ENCODE data around the gene SHLD1.
"Not testable (repeated sequence)": the region's sequence is repeated elsewhere in the genome, so short reads cannot be mapped to it uniquely, and the experiment has no call there.

Gene SHLD1

DNA sequence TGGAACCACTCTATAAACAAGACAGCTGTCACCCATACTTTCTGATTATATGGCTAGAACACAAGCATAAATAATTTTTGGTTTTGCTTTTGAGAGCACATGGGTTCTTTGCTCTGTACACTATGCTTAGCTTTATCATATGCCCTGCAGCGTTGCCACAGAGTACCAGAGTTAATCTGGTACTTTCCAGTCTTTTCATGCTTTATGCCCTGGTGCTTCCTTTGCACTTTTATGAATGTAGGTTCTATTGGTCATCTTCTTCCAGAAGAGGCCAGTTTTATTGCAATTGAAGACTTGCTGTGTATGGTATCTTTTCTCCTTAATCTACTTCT lies 20.8 kb downstream of the SHLD1 start:
- Histone ChIP-seq H3K27me3 (ENCODE audit: control insufficient read depth, insufficient read depth, low read length) (no peaks in the 10 kb centered on the region), H3K4me3 (ENCODE audit: low read length) (no peak overlapping the region), H3K4me1 (ENCODE audit: control insufficient read depth, insufficient read depth, low read length) (no peaks in the 10 kb centered on the region), H3K9ac (ENCODE audit: low read length) (no peak overlapping the region), H3K9me3 (ENCODE audit: control insufficient read depth, low read length) (no peaks in the 10 kb centered on the region), H3K36me3 (ENCODE audit: control insufficient read depth, insufficient read depth, low read length) (no peaks in the 10 kb centered on the region)

DNA sequence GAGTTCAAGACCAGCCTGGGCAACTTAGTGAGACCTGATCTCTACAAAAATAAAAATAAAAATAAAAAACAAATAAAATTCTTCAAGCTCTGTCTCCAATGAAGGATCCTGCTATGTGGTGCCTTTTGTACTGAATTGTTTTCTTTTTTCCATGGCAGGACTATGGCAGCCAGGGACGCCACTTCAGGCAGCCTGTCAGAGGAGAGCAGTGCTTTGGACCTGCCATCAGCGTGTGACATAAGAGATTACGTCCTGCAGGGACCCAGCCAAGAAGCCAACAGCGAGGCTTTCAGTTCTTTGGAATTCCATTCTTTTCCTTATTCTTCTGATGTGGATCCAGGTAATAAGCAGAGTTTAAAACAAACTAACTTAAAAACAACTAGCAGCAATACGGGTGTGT lies 22.5 kb downstream of the SHLD1 start:
- H3K36me3 ChIP-seq (ENCODE audit: control insufficient read depth, insufficient read depth, low read length): no peaks in the 10 kb centered on the region
- H3K4me3 ChIP-seq (ENCODE audit: low read length): no peak overlapping the region
- no peaks in the 10 kb centered on the region for H3K27me3 ChIP-seq (ENCODE audit: control insufficient read depth, insufficient read depth, low read length)
- H3K9ac ChIP-seq (ENCODE audit: low read length): no peak overlapping the region
- no peaks in the 10 kb centered on the region for H3K9me3 ChIP-seq (ENCODE audit: control insufficient read depth, low read length)
- H3K4me1 ChIP-seq (ENCODE audit: control insufficient read depth, insufficient read depth, low read length): no peaks in the 10 kb centered on the region

DNA sequence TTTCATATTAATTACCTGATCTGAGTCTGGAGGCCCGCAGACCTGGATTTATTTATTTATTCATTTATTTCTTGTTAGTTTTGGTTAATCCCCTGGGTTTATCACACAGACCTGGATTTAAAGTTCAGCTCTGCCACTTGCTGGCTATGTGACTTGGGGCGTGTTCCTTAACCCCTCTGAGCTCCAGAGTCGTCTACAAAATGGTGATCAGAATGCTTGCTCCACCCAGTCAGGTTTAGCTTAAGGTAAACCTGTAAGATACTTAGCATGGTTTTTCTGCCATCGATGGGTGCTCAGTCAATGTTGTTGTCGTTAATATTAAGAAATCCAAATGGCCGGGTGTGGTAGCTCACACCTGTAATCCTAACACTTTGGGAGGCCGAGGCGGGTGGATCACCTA lies 23.4 kb downstream of the SHLD1 start:
- Histone ChIP-seq H3K27me3 (ENCODE audit: control insufficient read depth, insufficient read depth, low read length) (no peaks in the 10 kb centered on the region), H3K36me3 (ENCODE audit: control insufficient read depth, insufficient read depth, low read length) (no peaks in the 10 kb centered on the region), H3K9me3 (ENCODE audit: control insufficient read depth, low read length) (no peaks in the 10 kb centered on the region), H3K9ac (ENCODE audit: low read length) (no peak overlapping the region), H3K4me1 (ENCODE audit: control insufficient read depth, insufficient read depth, low read length) (no peaks in the 10 kb centered on the region), H3K4me3 (ENCODE audit: low read length) (no peak overlapping the region)

DNA sequence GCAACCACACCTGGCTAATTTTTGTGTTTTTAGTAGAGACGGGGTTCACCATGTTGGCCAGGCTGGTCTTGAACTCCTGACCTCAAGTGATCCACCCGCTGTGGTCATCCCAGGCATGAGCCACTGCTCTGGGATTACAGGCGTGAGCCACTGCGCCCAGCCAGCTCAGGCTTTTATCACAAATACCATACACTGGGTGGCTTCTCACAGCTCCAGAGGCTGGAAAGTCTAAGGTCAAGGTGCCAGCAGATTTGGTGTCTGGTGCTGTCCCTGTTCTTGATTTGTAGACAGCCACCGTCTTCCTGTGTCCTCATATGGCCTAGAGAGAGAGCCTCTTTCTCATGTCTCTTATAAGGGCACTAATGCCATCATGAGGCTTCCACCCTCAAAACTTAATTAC lies 25.9 kb downstream of the SHLD1 start:
- H3K27me3 ChIP-seq (ENCODE audit: control insufficient read depth, insufficient read depth, low read length): no peaks in the 10 kb centered on the region
- no peak overlapping the region for H3K9ac ChIP-seq (ENCODE audit: low read length)
- H3K4me1 ChIP-seq (ENCODE audit: control insufficient read depth, insufficient read depth, low read length): peaks cover 17% of the 10 kb centered on the region
- no peaks in the 10 kb centered on the region for H3K9me3 ChIP-seq (ENCODE audit: control insufficient read depth, low read length)
- H3K4me3 ChIP-seq (ENCODE audit: low read length): no peak overlapping the region
- H3K36me3 ChIP-seq (ENCODE audit: control insufficient read depth, insufficient read depth, low read length): no peaks in the 10 kb centered on the region

DNA sequence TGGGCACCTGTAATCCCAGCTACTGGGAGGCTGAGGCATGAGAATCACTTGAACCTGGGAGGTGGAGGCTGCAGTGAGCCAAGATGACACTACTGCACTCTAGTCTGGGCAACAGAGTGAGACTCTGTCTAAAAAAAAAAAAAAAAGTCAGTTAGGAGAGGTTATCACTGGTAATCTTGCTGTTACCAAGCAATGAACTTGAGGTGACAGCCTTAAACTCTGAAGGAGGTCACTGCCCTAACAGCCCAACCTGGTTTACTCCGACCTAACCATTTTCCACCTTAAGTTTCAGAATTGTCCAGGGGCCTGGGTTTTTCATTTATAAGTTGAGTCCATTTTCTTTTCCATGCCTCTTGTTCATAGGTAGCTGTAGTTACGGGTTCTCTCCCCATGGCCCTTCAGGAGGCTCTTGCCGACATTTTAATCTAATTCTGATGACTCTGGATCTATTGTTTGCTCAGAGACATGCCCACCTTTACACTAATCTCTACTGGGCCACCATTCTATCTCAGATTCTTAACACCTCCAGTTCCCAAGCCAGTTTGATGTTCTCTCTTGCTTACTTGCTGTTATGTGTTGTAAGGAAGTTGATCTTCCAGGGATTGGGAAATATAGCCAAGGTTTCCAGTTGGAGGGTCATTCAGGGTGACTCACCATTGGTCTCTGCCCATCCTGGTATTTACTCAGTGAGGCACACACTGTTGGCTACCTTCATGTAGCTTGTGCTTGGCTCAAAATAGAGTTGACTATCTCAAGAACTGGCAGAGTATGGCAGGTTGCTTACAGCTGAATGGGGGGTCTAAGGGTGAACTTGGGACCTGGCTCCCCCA lies 29.1 kb downstream of the SHLD1 start:
- H3K36me3 ChIP-seq (ENCODE audit: control insufficient read depth, insufficient read depth, low read length): no peaks in the 10 kb centered on the region
- H3K4me1 ChIP-seq (ENCODE audit: control insufficient read depth, insufficient read depth, low read length): peaks cover 28% of the 10 kb centered on the region
- H3K9me3 ChIP-seq (ENCODE audit: control insufficient read depth, low read length): no peaks in the 10 kb centered on the region
- H3K4me3 ChIP-seq (ENCODE audit: low read length): no peak overlapping the region
- no peaks in the 10 kb centered on the region for H3K27me3 ChIP-seq (ENCODE audit: control insufficient read depth, insufficient read depth, low read length)
- no peak overlapping the region for H3K9ac ChIP-seq (ENCODE audit: low read length)

DNA sequence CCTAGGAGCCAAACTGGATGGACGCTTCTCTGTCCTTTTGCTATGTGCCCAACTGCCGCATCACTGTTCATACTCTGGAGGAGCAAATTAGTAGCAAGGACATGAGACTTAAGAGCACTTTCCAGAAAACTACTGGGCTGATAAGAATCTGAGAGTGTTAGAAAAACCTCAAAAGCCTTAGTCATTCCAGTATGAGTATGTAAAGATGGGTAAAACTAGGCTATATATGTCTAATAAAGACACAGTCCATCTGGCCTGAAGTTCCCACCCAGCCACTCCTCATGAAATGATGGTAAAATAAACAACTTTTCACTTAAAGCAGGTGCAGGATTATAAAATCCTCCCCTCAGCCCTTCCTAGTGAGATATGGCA lies 30.6 kb downstream of the SHLD1 start:
- Histone ChIP-seq H3K9ac (ENCODE audit: low read length) (no peak overlapping the region), H3K4me3 (ENCODE audit: low read length) (no peak overlapping the region), H3K36me3 (ENCODE audit: control insufficient read depth, insufficient read depth, low read length) (no peaks in the 10 kb centered on the region), H3K4me1 (ENCODE audit: control insufficient read depth, insufficient read depth, low read length) (peaks cover 35% of the 10 kb centered on the region), H3K27me3 (ENCODE audit: control insufficient read depth, insufficient read depth, low read length) (no peaks in the 10 kb centered on the region), H3K9me3 (ENCODE audit: control insufficient read depth, low read length) (no peaks in the 10 kb centered on the region)

DNA sequence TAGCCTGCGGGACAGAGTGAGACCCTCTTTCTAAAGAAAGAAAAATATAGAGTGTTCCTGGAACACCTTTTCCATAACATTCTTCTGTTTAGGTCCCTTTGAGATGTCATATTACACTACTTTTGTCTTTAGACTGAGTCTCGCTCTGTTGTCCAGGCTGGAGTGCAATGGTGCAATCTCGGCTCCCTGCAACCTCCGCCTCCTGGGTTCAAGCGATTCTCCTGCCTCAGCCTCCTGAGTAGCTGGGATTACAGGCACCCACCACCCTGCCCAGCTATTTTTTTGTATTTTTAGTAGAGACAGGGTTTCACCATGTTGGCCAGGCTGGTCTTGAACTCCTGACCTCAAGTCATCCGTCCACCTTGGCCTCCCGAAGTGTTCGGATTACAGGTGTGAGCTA lies 31.2 kb downstream of the SHLD1 start:
- not testable (repeated sequence) for H3K27me3 ChIP-seq (ENCODE audit: control insufficient read depth, insufficient read depth, low read length); H3K4me3 ChIP-seq (ENCODE audit: low read length); H3K36me3 ChIP-seq (ENCODE audit: control insufficient read depth, insufficient read depth, low read length); H3K9me3 ChIP-seq (ENCODE audit: control insufficient read depth, low read length); H3K9ac ChIP-seq (ENCODE audit: low read length)
- peaks cover 35% of the 10 kb centered on the region for H3K4me1 ChIP-seq (ENCODE audit: control insufficient read depth, insufficient read depth, low read length)

DNA sequence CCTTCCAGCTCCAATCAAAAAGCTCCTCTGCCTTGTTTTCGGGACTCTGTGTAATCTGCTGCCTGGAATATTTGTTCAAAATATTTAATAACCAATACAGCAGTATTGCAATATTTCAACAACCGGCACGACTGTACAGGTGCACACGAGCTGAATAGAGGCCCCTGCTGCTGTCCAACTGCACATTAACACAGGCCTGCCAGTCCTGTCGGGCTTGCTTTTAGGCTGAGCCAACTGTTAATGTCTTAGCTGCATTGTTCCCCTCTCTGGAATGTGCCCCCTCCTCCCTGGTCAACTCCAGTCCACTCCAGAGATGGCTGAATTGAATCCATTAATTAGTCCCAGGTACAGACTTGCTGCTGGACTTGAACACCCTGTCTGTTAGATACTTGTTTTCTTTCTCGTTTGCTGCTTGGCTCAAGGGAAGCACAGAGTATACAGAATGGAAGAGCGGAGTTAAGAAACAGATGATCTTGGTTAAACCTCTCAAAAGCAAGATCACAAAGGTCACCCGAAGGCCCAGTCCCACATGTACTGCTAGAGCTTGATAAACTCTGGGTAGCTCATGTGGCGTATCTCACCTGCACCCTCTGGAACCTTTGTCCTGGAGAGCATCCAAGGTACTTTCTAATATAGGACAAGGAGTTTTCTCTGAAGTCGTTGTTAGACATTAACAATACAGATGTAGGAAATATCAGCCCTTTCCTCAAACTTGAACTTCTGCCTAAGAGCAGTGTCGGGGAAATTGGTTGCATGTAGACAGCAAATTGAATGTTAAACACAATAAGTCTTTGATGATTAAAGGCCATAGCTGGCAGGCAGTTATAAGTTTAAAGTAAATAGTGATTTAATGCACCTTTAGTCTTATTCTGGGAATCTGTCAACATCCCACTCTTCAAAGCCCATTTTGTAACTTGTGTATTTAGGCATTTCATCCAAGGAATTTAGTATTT lies 31.9 kb downstream of the SHLD1 start:
- H3K4me3 ChIP-seq (ENCODE audit: low read length): no peak overlapping the region
- H3K9me3 ChIP-seq (ENCODE audit: control insufficient read depth, low read length): no peaks in the 10 kb centered on the region
- peaks cover 36% of the 10 kb centered on the region for H3K4me1 ChIP-seq (ENCODE audit: control insufficient read depth, insufficient read depth, low read length)
- no peak overlapping the region for H3K9ac ChIP-seq (ENCODE audit: low read length)
- no peaks in the 10 kb centered on the region for H3K27me3 ChIP-seq (ENCODE audit: control insufficient read depth, insufficient read depth, low read length)
- H3K36me3 ChIP-seq (ENCODE audit: control insufficient read depth, insufficient read depth, low read length): no peaks in the 10 kb centered on the region

DNA sequence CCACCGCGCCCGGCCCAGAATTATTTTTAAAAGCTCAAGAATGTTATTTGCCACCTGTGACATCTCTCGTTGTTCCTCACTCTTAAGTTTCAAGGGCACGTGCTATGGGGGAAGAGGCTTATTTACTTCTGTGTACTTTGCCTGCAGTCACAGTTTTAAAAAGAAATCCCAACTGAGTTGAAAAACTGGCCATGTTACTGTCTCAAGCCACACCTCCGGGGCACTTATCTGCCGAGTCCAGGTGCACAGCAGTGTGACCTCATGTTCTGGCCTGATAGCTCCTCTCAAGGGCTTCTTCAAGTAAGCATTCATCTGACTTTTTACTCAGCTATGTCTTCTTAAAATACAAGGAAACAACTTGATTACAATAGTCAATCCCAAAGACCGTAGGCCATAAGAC lies 34.5 kb downstream of the SHLD1 start:
- H3K4me3 ChIP-seq (ENCODE audit: low read length): no peak overlapping the region
- H3K9me3 ChIP-seq (ENCODE audit: control insufficient read depth, low read length): no peaks in the 10 kb centered on the region
- no peak overlapping the region for H3K9ac ChIP-seq (ENCODE audit: low read length)
- H3K4me1 ChIP-seq (ENCODE audit: control insufficient read depth, insufficient read depth, low read length): peaks cover 34% of the 10 kb centered on the region
- no peaks in the 10 kb centered on the region for H3K27me3 ChIP-seq (ENCODE audit: control insufficient read depth, insufficient read depth, low read length)
- H3K36me3 ChIP-seq (ENCODE audit: control insufficient read depth, insufficient read depth, low read length): no peaks in the 10 kb centered on the region

DNA sequence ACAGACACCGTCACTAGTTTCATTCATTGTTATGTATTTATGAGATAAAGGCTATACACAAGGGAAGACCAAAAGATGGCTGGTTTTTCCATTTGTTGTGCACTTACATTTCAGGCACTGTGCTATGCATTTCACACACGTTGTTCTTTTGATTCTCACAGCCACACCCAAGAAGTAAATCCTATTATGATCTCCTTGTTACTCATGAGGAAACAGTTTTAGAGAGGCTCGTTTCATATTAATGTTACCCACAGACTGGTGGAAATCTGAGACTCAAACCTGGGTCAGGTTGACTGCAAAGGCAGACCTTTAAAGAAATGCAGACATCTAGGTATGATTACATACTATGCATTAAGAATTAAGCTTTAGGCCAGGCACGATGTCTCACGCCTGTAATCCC lies 34.9 kb downstream of the SHLD1 start:
- H3K36me3 ChIP-seq (ENCODE audit: control insufficient read depth, insufficient read depth, low read length): no peaks in the 10 kb centered on the region
- no peak overlapping the region for H3K4me3 ChIP-seq (ENCODE audit: low read length)
- peaks cover 30% of the 10 kb centered on the region for H3K4me1 ChIP-seq (ENCODE audit: control insufficient read depth, insufficient read depth, low read length)
- no peaks in the 10 kb centered on the region for H3K27me3 ChIP-seq (ENCODE audit: control insufficient read depth, insufficient read depth, low read length)
- no peak overlapping the region for H3K9ac ChIP-seq (ENCODE audit: low read length)
- no peaks in the 10 kb centered on the region for H3K9me3 ChIP-seq (ENCODE audit: control insufficient read depth, low read length)

DNA sequence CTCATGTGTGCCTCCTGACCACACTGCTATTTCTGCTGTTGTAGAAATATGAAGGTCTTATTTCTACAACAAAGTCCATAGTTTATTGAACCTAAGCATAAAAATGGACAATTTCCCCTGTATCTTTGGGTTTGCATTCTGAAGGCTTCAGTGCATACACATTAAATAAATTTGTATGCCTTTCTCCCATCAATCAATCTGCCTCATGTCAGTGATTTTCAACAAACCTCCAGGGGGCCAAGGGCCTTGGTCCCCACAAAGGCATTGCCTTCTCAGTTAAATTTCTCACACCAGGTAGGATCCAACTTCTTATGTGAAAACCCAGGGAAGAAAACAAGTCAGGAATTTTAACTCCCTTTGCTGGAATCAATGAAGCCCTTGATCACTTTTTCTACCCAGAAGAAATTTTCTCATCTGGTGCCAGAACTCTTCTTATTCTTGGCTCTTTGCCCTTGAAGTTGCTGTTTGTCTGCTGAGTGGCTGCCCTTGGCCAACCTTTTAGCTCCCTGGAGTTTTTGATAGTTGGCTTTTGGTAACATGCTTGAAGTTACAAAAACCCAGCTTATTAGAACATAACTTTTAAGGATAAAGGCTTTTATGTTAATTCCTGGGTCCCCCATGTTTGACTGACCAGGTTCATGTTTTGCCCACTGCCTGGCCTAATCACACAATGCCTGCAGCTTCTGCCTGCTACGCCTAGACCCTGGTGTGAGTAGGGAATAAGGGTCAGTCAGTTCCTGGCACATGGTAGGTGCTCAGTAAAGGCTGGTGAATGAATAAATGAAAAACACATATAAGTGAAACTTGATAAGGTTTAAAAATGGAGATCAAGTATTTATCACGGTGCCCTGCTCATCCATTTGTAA lies 37.0 kb downstream of the SHLD1 start:
- no peaks in the 10 kb centered on the region for H3K9me3 ChIP-seq (ENCODE audit: control insufficient read depth, low read length)
- no peak overlapping the region for H3K9ac ChIP-seq (ENCODE audit: low read length)
- H3K36me3 ChIP-seq (ENCODE audit: control insufficient read depth, insufficient read depth, low read length): no peaks in the 10 kb centered on the region
- no peak overlapping the region for H3K4me3 ChIP-seq (ENCODE audit: low read length)
- peaks cover 16% of the 10 kb centered on the region for H3K4me1 ChIP-seq (ENCODE audit: control insufficient read depth, insufficient read depth, low read length)
- H3K27me3 ChIP-seq (ENCODE audit: control insufficient read depth, insufficient read depth, low read length): no peaks in the 10 kb centered on the region

DNA sequence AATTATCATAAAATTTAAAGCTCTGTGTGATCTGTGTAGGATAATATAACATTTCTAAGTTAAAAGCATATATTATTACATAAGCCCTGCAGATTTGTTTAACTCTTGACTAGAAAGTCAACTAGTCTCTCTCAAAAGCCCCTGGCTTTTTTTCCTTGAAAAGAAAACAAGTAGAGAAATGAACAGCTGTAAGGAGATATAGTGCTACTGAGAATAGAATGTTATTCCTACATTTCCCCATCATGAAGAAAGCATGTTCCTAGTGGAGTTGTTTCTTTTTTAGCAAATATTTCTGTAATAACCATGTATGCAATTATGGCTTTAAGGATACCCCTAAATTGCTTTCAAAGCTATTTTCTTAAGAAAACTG lies 37.6 kb downstream of the SHLD1 start:
- Histone ChIP-seq H3K4me3 (ENCODE audit: low read length) (no peak overlapping the region), H3K9me3 (ENCODE audit: control insufficient read depth, low read length) (no peaks in the 10 kb centered on the region), H3K36me3 (ENCODE audit: control insufficient read depth, insufficient read depth, low read length) (no peaks in the 10 kb centered on the region), H3K27me3 (ENCODE audit: control insufficient read depth, insufficient read depth, low read length) (no peaks in the 10 kb centered on the region), H3K4me1 (ENCODE audit: control insufficient read depth, insufficient read depth, low read length) (peaks cover 13% of the 10 kb centered on the region), H3K9ac (ENCODE audit: low read length) (no peak overlapping the region)

Measured in mucosa of stomach (tissue), 1 donor.